A549 treated with Hydrocortisone at 1 μM for 4 hours (cell line): ENCODE results near the gene DPAGT1. TPM values are rescaled to one million over a fixed set of nuclear protein-coding genes. Genes with fewer than 3 reads are reported as not detected.

Source experiments
- total RNA-seq: library from RNA; stranded (reverse); fragments of 200-300 nt; extraction: Qiagen RNA extraction; gene quantifications from 5 replicates; pipeline ENCODE4 v1.2.3, GENCODE V29; 2022

The DPAGT1 gene
- 31.5 to 39.9 TPM (median 37.0 TPM) in 5 replicates for total RNA-seq

GRCh38 chr11:119101759-119102423 lies at the start of gene DPAGT1:
DPAGT1 (minus strand) TSS chr11:119101853; CDS start chr11:119101655, 198 bp downstream.

GRCh38 chr11:119149018-119149785 lies 47.5 kb upstream of the DPAGT1 start, which contains the start of gene ABCG4:
ABCG4 (plus strand) TSS chr11:119149052; CDS start chr11:119149966, 914 bp downstream.

GRCh38 chr11:119121008-119121810 lies 19.6 kb upstream of the DPAGT1 start, which contains the start of gene HINFP:
HINFP (plus strand) TSS chr11:119121580; CDS start chr11:119126945, 5,365 bp downstream.

GRCh38 chr11:119106564-119107537 lies 5.2 kb upstream of the DPAGT1 start, which contains the start of gene C2CD2L:
C2CD2L (plus strand) TSS chr11:119107344; CDS start chr11:119107742, 398 bp downstream.

GRCh38 chr11:119084663-119085436 lies 16.8 kb downstream of the DPAGT1 start, which contains the start of gene HMBS:
HMBS (plus strand) TSS chr11:119084881; CDS start chr11:119085034, 153 bp downstream.

GRCh38 chr11:119067371-119068222 lies 34.1 kb downstream of the DPAGT1 start, which contains the start of gene VPS11:
VPS11 (plus strand) TSS chr11:119067818; CDS start chr11:119067824, 6 bp downstream.

GRCh38 chr11:119057000-119057769 lies 44.5 kb downstream of the DPAGT1 start, which contains the start of gene HYOU1:
HYOU1 (minus strand) TSS chr11:119057205; CDS start chr11:119056160, 1,045 bp downstream.

Other genes starting within 250 kb of the DPAGT1 start
- 0.05 to 0.24 TPM (median 0.17 TPM) in 5 replicates for gene CXCR5, start 218.0 kb downstream of the DPAGT1 start, total RNA-seq
- 165 to 204 TPM (median 178 TPM) in 5 replicates for gene BCL9L, start 175.9 kb downstream of the DPAGT1 start, total RNA-seq
- 0.55 to 1.2 TPM (median 1.1 TPM) in 5 replicates for gene UPK2, start 145.6 kb downstream of the DPAGT1 start, total RNA-seq
- gene FOXR1, start 130.1 kb downstream of the DPAGT1 start, total RNA-seq = not detected in 5 replicates
- gene CENATAC, start 103.7 kb downstream of the DPAGT1 start, total RNA-seq = 11.1 to 16.4 TPM (median 11.9 TPM) in 5 replicates
- gene RPS25, start 83.5 kb downstream of the DPAGT1 start, total RNA-seq = 798 to 951 TPM (median 825 TPM) in 5 replicates
- 56.3 to 65.9 TPM (median 58.0 TPM) in 5 replicates for gene TRAPPC4, start 83.1 kb downstream of the DPAGT1 start, total RNA-seq
- 11.3 to 11.9 TPM (median 11.6 TPM) in 5 replicates for gene SLC37A4, start 71.0 kb downstream of the DPAGT1 start, total RNA-seq
- gene HYOU1, start 44.6 kb downstream of the DPAGT1 start, total RNA-seq = 44.3 to 48.8 TPM (median 45.3 TPM) in 5 replicates
- gene VPS11, start 34.0 kb downstream of the DPAGT1 start, total RNA-seq = 12.3 to 13.6 TPM (median 12.5 TPM) in 5 replicates
- gene HMBS, start 17.0 kb downstream of the DPAGT1 start, total RNA-seq = 43.9 to 48.8 TPM (median 45.8 TPM) in 5 replicates
- gene C2CD2L, start 5.5 kb upstream of the DPAGT1 start, total RNA-seq = 4.8 to 6.5 TPM (median 5.2 TPM) in 5 replicates
- gene HINFP, start 19.7 kb upstream of the DPAGT1 start, total RNA-seq = 8.6 to 11.7 TPM (median 9.3 TPM) in 5 replicates
- 0.26 to 0.40 TPM (median 0.33 TPM) in 5 replicates for gene ABCG4, start 47.2 kb upstream of the DPAGT1 start, total RNA-seq
- 9.7 to 12.0 TPM (median 10.7 TPM) in 5 replicates for gene NLRX1, start 66.9 kb upstream of the DPAGT1 start, total RNA-seq
- gene NHERF4, start 83.6 kb upstream of the DPAGT1 start, total RNA-seq = 0.15 to 0.30 TPM (median 0.23 TPM) in 4 of 5 replicates, not detected in the other
- 5.7 to 10.7 TPM (median 7.9 TPM) in 5 replicates for gene CBL, start 104.5 kb upstream of the DPAGT1 start, total RNA-seq
- gene MCAM, start 215.3 kb upstream of the DPAGT1 start, total RNA-seq = 10.6 to 14.2 TPM (median 11.4 TPM) in 5 replicates
- 32.7 to 38.7 TPM (median 34.8 TPM) in 5 replicates for gene RNF26, start 232.7 kb upstream of the DPAGT1 start, total RNA-seq
- gene C1QTNF5, start 239.0 kb upstream of the DPAGT1 start, total RNA-seq = not detected in 5 replicates
- not detected in 5 replicates for gene MFRP, start 244.9 kb upstream of the DPAGT1 start, total RNA-seq